Measurements from ENCODE around the gene KCNAB1. TPM values are rescaled to one million over a fixed set of nuclear protein-coding genes. Genes with fewer than 3 reads are reported as not detected.

The KCNAB1 gene
- total and polyA plus RNA-seq, 4 donors: 0.76 to 2.8 (median 1.0) TPM

GRCh38 chr3:156352728-156353127 is 232.3 kb downstream of the KCNAB1 start:
- H3K4me3 ChIP-seq (ENCODE audit: low read depth in 1 of 3, low read length in 3 of 3): no peak overlapping the region
- H3K4me1 ChIP-seq (ENCODE audit: control insufficient read depth in 4 of 4, insufficient read depth in 4 of 4, low read length in 3 of 4): no peaks in the 10 kb centered on the region
- H3K9ac ChIP-seq (ENCODE audit: low read depth in 1 of 2, low read length in 2 of 2): no peak overlapping the region
- no peaks in the 10 kb centered on the region for H3K36me3 ChIP-seq (ENCODE audit: control insufficient read depth in 4 of 4, insufficient read depth in 3 of 4, low read depth in 1 of 4, low read length in 3 of 4)
- TF ChIP-seq ATF3 (IDR thresholded peaks at IDR 0.05) (no peak), YY1 (IDR thresholded peaks at IDR 0.05) (no peak), EGR1 (IDR thresholded peaks at IDR 0.05; ENCODE audit: low read depth in 2 of 2) (no peak), FOXA2 (IDR thresholded peaks at IDR 0.05) (no peak), RXRA (IDR thresholded peaks at IDR 0.05) (no peak), RAD21 (IDR thresholded peaks at IDR 0.05) (no peak), HNF4A (conservative IDR thresholded peaks at IDR 0.05) (no peak), SP1 (IDR thresholded peaks at IDR 0.05) (no peak), HNF4G (IDR thresholded peaks at IDR 0.05) (no peak), FOXA1 (IDR thresholded peaks at IDR 0.05) (no peak)
- H3K27me3 ChIP-seq (ENCODE audit: control insufficient read depth in 4 of 4, insufficient read depth in 4 of 4, low read length in 3 of 4): no peaks in the 10 kb centered on the region
- no peak for DNase-seq (ENCODE audit: low spot score)
- 90% methylated on average over 2 of the region's 2 CpGs for WGBS
- H3K27ac ChIP-seq (ENCODE audit: low read depth in 1 of 2, low read length in 2 of 2): no peak overlapping the region
- no peaks in the 10 kb centered on the region for H3K9me3 ChIP-seq (ENCODE audit: control insufficient read depth in 4 of 4, low read length in 3 of 4)

GRCh38 chr3:156353563-156353962 is 233.2 kb downstream of the KCNAB1 start:
- Histone ChIP-seq H3K27me3 (ENCODE audit: control insufficient read depth in 4 of 4, insufficient read depth in 4 of 4, low read length in 3 of 4) (no peaks in the 10 kb centered on the region), H3K9ac (ENCODE audit: low read depth in 1 of 2, low read length in 2 of 2) (no peak overlapping the region), H3K4me1 (ENCODE audit: control insufficient read depth in 4 of 4, insufficient read depth in 4 of 4, low read length in 3 of 4) (no peaks in the 10 kb centered on the region), H3K4me3 (ENCODE audit: low read depth in 1 of 3, low read length in 3 of 3) (no peak overlapping the region), H3K36me3 (ENCODE audit: control insufficient read depth in 4 of 4, insufficient read depth in 3 of 4, low read depth in 1 of 4, low read length in 3 of 4) (no peaks in the 10 kb centered on the region), H3K9me3 (ENCODE audit: control insufficient read depth in 4 of 4, low read length in 3 of 4) (no peaks in the 10 kb centered on the region), H3K27ac (ENCODE audit: low read depth in 1 of 2, low read length in 2 of 2) (no peak overlapping the region)
- WGBS: 89% methylated on average over 5 of the region's 5 CpGs
- TF ChIP-seq FOXA2 (IDR thresholded peaks at IDR 0.05): no peak
- no peak for TF ChIP-seq NR2F2 (IDR thresholded peaks at IDR 0.05)
- no peak for TF ChIP-seq HNF4G (IDR thresholded peaks at IDR 0.05)
- TF ChIP-seq SP1 (IDR thresholded peaks at IDR 0.05): no peak
- no peak for TF ChIP-seq REST (IDR thresholded peaks at IDR 0.05)
- no peak for TF ChIP-seq HNF4A (conservative IDR thresholded peaks at IDR 0.05)
- no peak for TF ChIP-seq YY1 (IDR thresholded peaks at IDR 0.05)
- TF ChIP-seq JUND (IDR thresholded peaks at IDR 0.05): no peak
- TF ChIP-seq RAD21 (IDR thresholded peaks at IDR 0.05): no peak
- TF ChIP-seq ZBTB33 (IDR thresholded peaks at IDR 0.05): no peak
- TF ChIP-seq EGR1 (IDR thresholded peaks at IDR 0.05; ENCODE audit: low read depth in 2 of 2): no peak
- no peak for TF ChIP-seq TAF1 (conservative IDR thresholded peaks at IDR 0.05)
- no peak for TF ChIP-seq GABPA (IDR thresholded peaks at IDR 0.05 in 1 of 2, conservative IDR thresholded peaks at IDR 0.05 in 1 of 2)
- TF ChIP-seq ATF3 (IDR thresholded peaks at IDR 0.05): no peak
- TF ChIP-seq RXRA (IDR thresholded peaks at IDR 0.05): no peak
- no peak for TF ChIP-seq FOXA1 (IDR thresholded peaks at IDR 0.05)
- TF ChIP-seq MAX (IDR thresholded peaks at IDR 0.05): no peak
- TF ChIP-seq CTCF (IDR thresholded peaks at IDR 0.05; ENCODE audit: low read depth, low read length, missing input control): no peak
- no peak for DNase-seq (ENCODE audit: low spot score)

All from liver (tissue), 9 donors.